ENCODE results near the gene NTRK1. TPM values are rescaled to one million over a fixed set of nuclear protein-coding genes. Genes with fewer than 3 reads are reported as not detected.

NTRK1 gene
- total and polyA plus RNA-seq, 2 of the 13 experiments (the other 11 are each of a cell fraction or from before 2014, with no cell fraction given), result not detected

- intact Hi-C loops (cut with micrococcal nuclease; ENCODE audit: unreplicated experiment) (no loop called here), in situ Hi-C loops (cut with HindIII; ENCODE audit: extremely low pct_ligation_motif_present, low pct_unique_long_range_greater_than_20kb) (no loop called here)
- Histone ChIP-seq H3K4me1 (ENCODE audit: insufficient read depth, low read length) (peaks cover 15% of the 10 kb centered on the region), H3K4me3 (replicated peaks in 1 of 3; ENCODE audit: insufficient read depth in 1 of 3, low read depth in 2 of 3, low read length in 3 of 3) (no peak overlapping the region), H2AFZ (ENCODE audit: low read length) (no peak overlapping the region), H3K79me2 (ENCODE audit: insufficient read depth, low read length) (no peaks in the 10 kb centered on the region), H3K9me3 (ENCODE audit: low read length) (no peaks in the 10 kb centered on the region), H3K4me2 (ENCODE audit: low read depth, low read length) (no peak overlapping the region), H3K36me3 (replicated peaks in 1 of 2; ENCODE audit: control insufficient read depth in 1 of 2, insufficient read depth in 2 of 2, low read length in 2 of 2) (no peaks in the 10 kb centered on the region), H3K27ac (ENCODE audit: extremely low read length, insufficient read depth, low read length) (no peak overlapping the region), H4K20me1 (ENCODE audit: insufficient read depth, low read length) (no peaks in the 10 kb centered on the region), H3K27me3 (ENCODE audit: control insufficient read depth in 1 of 2, insufficient read depth in 2 of 2, low read length in 2 of 2) (peaks cover 4 to 38% of the 10 kb centered on the region in 2 experiments; a peak in 2 of 5 replicates), H3K9ac (ENCODE audit: insufficient read depth, low read depth, low read length) (no peak overlapping the region)
- FAIRE-seq (no peak), ATAC-seq (no peak), DNase-seq (ENCODE audit: low spot score) (no peak)
- WGBS (ENCODE audit: low lambda C conversion rate), result 40% methylated on average over 9 of the region's 36 CpGs
- ChIA-PET CTCF (ENCODE audit: low intra/inter-chr PET ratio, low total read pairs) (no interaction called here), POLR2A (no interaction called here)
- TF ChIP-seq ZFX (CRISPR knock-in tag; IDR thresholded peaks at IDR 0.05; ENCODE audit: low read depth) (no peak), ZNF343 (CRISPR knock-in tag; IDR thresholded peaks at IDR 0.05) (no peak), JUNB (CRISPR knock-in tag; IDR thresholded peaks at IDR 0.05; ENCODE audit: borderline replicate concordance) (no peak), ATF7-NPFF (CRISPR knock-in tag; IDR thresholded peaks at IDR 0.05; ENCODE audit: low read depth) (no peak), TRAFD1 (CRISPR knock-in tag; IDR thresholded peaks at IDR 0.05; ENCODE audit: borderline replicate concordance) (no peak), SP140L (CRISPR knock-in tag; IDR thresholded peaks at IDR 0.05; ENCODE audit: borderline replicate concordance) (no peak), AHR (CRISPR knock-in tag; IDR thresholded peaks at IDR 0.05) (no peak), SAP130 (CRISPR knock-in tag; IDR thresholded peaks at IDR 0.05; ENCODE audit: low read depth) (no peak), AKNA (CRISPR knock-in tag; IDR thresholded peaks at IDR 0.05; ENCODE audit: borderline replicate concordance) (no peak), ZNF441 (CRISPR knock-in tag; IDR thresholded peaks at IDR 0.05; ENCODE audit: borderline replicate concordance) (no peak), MTF2 (CRISPR knock-in tag; IDR thresholded peaks at IDR 0.05; ENCODE audit: borderline replicate concordance) (no peak), ZNF800 (CRISPR knock-in tag; IDR thresholded peaks at IDR 0.05) (no peak), ZNF350 (CRISPR knock-in tag; IDR thresholded peaks at IDR 0.05; ENCODE audit: borderline replicate concordance, low read depth) (no peak)
- no TSS peak for BruUV-seq (replicated peaks)
Observed at GRCh38 chr1:156848461-156849150, 12.1 kb upstream of the NTRK1 start.

Measured in HepG2 (cell line).